Neuronal stem cell (in vitro differentiated cells): ENCODE results near the gene ADORA2A.

ENCODE experiments used
- DNase-seq: peaks from one replicate; pipeline ENCODE4 v3.0.0-alpha.2; 2013; ENCODE audit warnings: low spot score
- H2AFZ ChIP-seq: one replicate; pipeline ENCODE4 v1.6.1; 2013; ENCODE audit warnings: mild to moderate bottlenecking, low read length, inconsistent platforms
- H2AK5ac ChIP-seq: 2 replicates; pipeline ENCODE4 v1.6.1; 2013; ENCODE audit warnings: low read depth, mild to moderate bottlenecking, inconsistent platforms, low read length, moderate library complexity, mixed read lengths
- H2BK120ac ChIP-seq: 2 replicates; pipeline ENCODE4 v1.6.1; 2013; ENCODE audit warnings: low read depth, mild to moderate bottlenecking, inconsistent platforms, low read length, moderate library complexity, mixed read lengths
- H2BK12ac ChIP-seq: one replicate; pipeline ENCODE4 v1.6.1; 2013; ENCODE audit warnings: low read length, inconsistent platforms
- H2BK15ac ChIP-seq: 2 replicates; pipeline ENCODE4 v1.6.1; 2013; ENCODE audit warnings: mild to moderate bottlenecking, low read length, inconsistent platforms, mixed read lengths
- H2BK5ac ChIP-seq: one replicate; pipeline ENCODE4 v1.6.1; 2013; ENCODE audit warnings: inconsistent platforms, mild to moderate bottlenecking, low read length, moderate library complexity
- H3K14ac ChIP-seq: one replicate; pipeline ENCODE4 v1.6.1; 2013; ENCODE audit warnings: low read length, inconsistent platforms
- H3K18ac ChIP-seq: 2 replicates; pipeline ENCODE4 v1.6.1; 2013; ENCODE audit warnings: low read length, inconsistent platforms
- H3K23ac ChIP-seq: 2 replicates; pipeline ENCODE4 v1.6.1; 2013; ENCODE audit warnings: low read depth, mild to moderate bottlenecking, mixed read lengths, low read length, inconsistent platforms; ENCODE audit not compliant: poor library complexity
- H3K27ac ChIP-seq: replicated peaks from 3 replicates; pipeline ENCODE4 v1.5.1; 2013; ENCODE audit warnings: low read length, inconsistent platforms
- H3K27me3 ChIP-seq, 3 experiments: 2 replicates each; pipeline ENCODE4 v1.6.1; 2013; ENCODE audit warnings: low read length in 3 of 3, mild to moderate bottlenecking in 2 of 3, inconsistent platforms in 1 of 3, low read depth in 1 of 3, mixed read lengths in 1 of 3, moderate library complexity in 1 of 3; ENCODE audit not compliant: control insufficient read depth in 3 of 3, insufficient read depth in 3 of 3
- H3K36me3 ChIP-seq, 2 donors: replicated peaks in 1 of 2; 2 replicates each; pipeline ENCODE4 v1.6.1; 2013; ENCODE audit warnings: low read length in 2 of 2; ENCODE audit not compliant: control insufficient read depth in 2 of 2, insufficient read depth in 2 of 2
- H3K4ac ChIP-seq: 2 replicates; pipeline ENCODE4 v1.6.1; 2013; ENCODE audit warnings: inconsistent platforms, mild to moderate bottlenecking, low read length, moderate library complexity
- H3K4me1 ChIP-seq, 2 donors: 1 replicate in 1 of 2; 2 replicates in 1 of 2; pipeline ENCODE4 v1.6.1; 2013; ENCODE audit warnings: low read length in 2 of 2, low read depth in 1 of 2; ENCODE audit not compliant: control insufficient read depth in 2 of 2, insufficient read depth in 1 of 2
- H3K4me2 ChIP-seq: one replicate; pipeline ENCODE4 v1.6.1; 2013; ENCODE audit warnings: mild to moderate bottlenecking, low read length, inconsistent platforms; ENCODE audit not compliant: insufficient read depth, poor library complexity, severe bottlenecking
- H3K4me3 ChIP-seq, 2 donors: 2 replicates each; pipeline ENCODE4 v1.5.1; 2013; ENCODE audit warnings: low read length in 2 of 2, mild to moderate bottlenecking in 2 of 2, inconsistent platforms in 1 of 2, moderate library complexity in 1 of 2
- H3K79me1 ChIP-seq: one replicate; pipeline ENCODE4 v1.6.1; 2013; ENCODE audit warnings: low read depth, mild to moderate bottlenecking, inconsistent platforms, low read length, moderate library complexity
- H3K9ac ChIP-seq: one replicate; pipeline ENCODE4 v1.6.1; 2013; ENCODE audit warnings: mild to moderate bottlenecking, low read depth, low read length, inconsistent platforms; ENCODE audit not compliant: poor library complexity
- H3K9me3 ChIP-seq, 2 donors: replicated peaks in 1 of 2; 2 replicates each; pipeline versions ENCODE3 to v1.6.1; 2013; ENCODE audit warnings: low read length in 2 of 2, mild to moderate bottlenecking in 2 of 2, inconsistent platforms in 1 of 2, low read depth in 1 of 2, mixed read lengths in 1 of 2, moderate library complexity in 1 of 2; ENCODE audit not compliant: control insufficient read depth in 2 of 2, insufficient read depth in 1 of 2
- H4K8ac ChIP-seq: one replicate; pipeline ENCODE4 v1.6.1; 2013; ENCODE audit warnings: low read depth, mild to moderate bottlenecking, inconsistent platforms, low read length, moderate library complexity
- H4K91ac ChIP-seq: one replicate; pipeline ENCODE4 v1.6.1; 2013; ENCODE audit warnings: low read length, low read depth, mild to moderate bottlenecking, inconsistent platforms; ENCODE audit not compliant: poor library complexity
- WGBS, 2 donors: extraction: QIAGEN DNeasy Blood & Tissue Kit; methylation state at CpG; one replicate each; pipeline ENCODE4 v1.1.7; 2013; ENCODE audit warnings: missing lambda C conversion rate in 2 of 2, mixed read lengths in 1 of 2; ENCODE audit not compliant: insufficient read length in 2 of 2, insufficient replicate concordance in 1 of 2; ENCODE audit errors: extremely low coverage in 2 of 2; 5-methylcytosine and 5-hydroxymethylcytosine counted together

The ADORA2A gene

GRCh38 chr22:24418786-24419474 is 8.5 kb upstream of the ADORA2A start:
- DNase-seq = no peak
- H2AK5ac ChIP-seq = peak overlapping the region; percentile 90
- H3K4me3 ChIP-seq = no peak overlapping the region
- H3K36me3 ChIP-seq = peaks cover 20 to 50% of the 10 kb centered on the region in 2 donors
- peaks cover 2% of the 10 kb centered on the region for H3K79me1 ChIP-seq
- no peak overlapping the region for H3K23ac ChIP-seq
- H3K4me2 ChIP-seq = no peak overlapping the region
- no peak overlapping the region for H2BK15ac ChIP-seq
- H3K9me3 ChIP-seq = no peaks in the 10 kb centered on the region
- peak overlapping the region; percentile 38 for H3K9ac ChIP-seq
- no peak overlapping the region for H2AFZ ChIP-seq
- peak overlapping the region; percentile 47 for H2BK12ac ChIP-seq
- H3K4me1 ChIP-seq = peaks cover 12 to 21% of the 10 kb centered on the region in 2 donors
- H2BK120ac ChIP-seq = no peak overlapping the region
- peak overlapping the region; percentile 88 for H3K18ac ChIP-seq
- H2BK5ac ChIP-seq = peak overlapping the region; percentile 55
- peaks cover 0 to 6% (median 0%) of the 10 kb centered on the region in 3 experiments for H3K27me3 ChIP-seq
- WGBS, 2 donors = no CpG with 5 or more reads among the region's 16 CpGs
- H3K27ac ChIP-seq = no peak overlapping the region
- no peak overlapping the region for H4K91ac ChIP-seq
- H3K4ac ChIP-seq = peak overlapping the region; percentile 24
- H4K8ac ChIP-seq = no peak overlapping the region
- peak overlapping the region; percentile 3 for H3K14ac ChIP-seq

GRCh38 chr22:24419475-24419850 is 7.9 kb upstream of the ADORA2A start:
- H3K79me1 ChIP-seq = peaks cover 2% of the 10 kb centered on the region
- H2BK120ac ChIP-seq = no peak overlapping the region
- H2BK12ac ChIP-seq = peak overlapping the region; percentile 47
- no peak overlapping the region for H2AFZ ChIP-seq
- no peak overlapping the region for H3K4me2 ChIP-seq
- peak overlapping the region; percentile 84 for H2AK5ac ChIP-seq
- H3K14ac ChIP-seq = peak overlapping the region; percentile 3
- H3K9me3 ChIP-seq = no peaks in the 10 kb centered on the region
- no peak overlapping the region for H4K8ac ChIP-seq
- peak overlapping the region; percentile 38 for H3K9ac ChIP-seq
- no peak for DNase-seq
- peaks cover 4 to 11% (median 5%) of the 10 kb centered on the region in 3 experiments for H3K27me3 ChIP-seq
- H3K23ac ChIP-seq = peak overlapping the region; percentile 21
- H3K27ac ChIP-seq = no peak overlapping the region
- peak overlapping the region; percentile 88 for H3K18ac ChIP-seq
- WGBS, 2 donors = no CpG with 5 or more reads among the region's 7 CpGs
- H2BK15ac ChIP-seq = no peak overlapping the region
- no peak overlapping the region for H4K91ac ChIP-seq
- H3K4me1 ChIP-seq = peaks cover 12 to 21% of the 10 kb centered on the region in 2 donors
- H3K36me3 ChIP-seq = peaks cover 16 to 45% of the 10 kb centered on the region in 2 donors
- no peak overlapping the region for H3K4me3 ChIP-seq
- peak overlapping the region; percentile 43 for H2BK5ac ChIP-seq
- H3K4ac ChIP-seq = peak overlapping the region; percentile 7

- Histone ChIP-seq H3K27ac (peak overlapping the region; percentile 46), H3K9me3 (no peaks in the 10 kb centered on the region), H3K4me2 (no peak overlapping the region), H4K91ac (peak overlapping the region; percentile 97), H3K4me3 (no peak overlapping the region), H3K4me1 (peaks cover 12 to 21% of the 10 kb centered on the region in 2 donors), H2BK12ac (peak overlapping the region; percentile 100), H3K9ac (peak overlapping the region; percentile 87), H2BK120ac (peak overlapping the region; percentile 94), H2AK5ac (peak overlapping the region; percentile 99), H3K14ac (peak overlapping the region; percentile 91), H4K8ac (no peak overlapping the region), H3K27me3 (peaks cover 10 to 20% (median 12%) of the 10 kb centered on the region in 3 experiments), H3K79me1 (peaks cover 2% of the 10 kb centered on the region), H3K23ac (peak overlapping the region; percentile 44), H2AFZ (no peak overlapping the region), H3K4ac (peak overlapping the region; percentile 81), H3K18ac (peak overlapping the region; percentile 98), H2BK15ac (peak overlapping the region; percentile 60), H2BK5ac (peak overlapping the region; percentile 89), H3K36me3 (peaks cover 12 to 36% of the 10 kb centered on the region in 2 donors)
- WGBS, 2 donors = no CpG with 5 or more reads among the region's 18 CpGs
- DNase-seq = peak; percentile 50
Measured at GRCh38 chr22:24420072-24420976, 7.1 kb upstream of the ADORA2A start.

- H3K23ac ChIP-seq = peak overlapping the region; percentile 44
- peak overlapping the region; percentile 81 for H3K4ac ChIP-seq
- peak overlapping the region; percentile 60 for H2BK15ac ChIP-seq
- peak overlapping the region; percentile 89 for H2BK5ac ChIP-seq
- DNase-seq = no peak
- H2AFZ ChIP-seq = no peak overlapping the region
- H2BK12ac ChIP-seq = peak overlapping the region; percentile 100
- peaks cover 2% of the 10 kb centered on the region for H3K79me1 ChIP-seq
- no peak overlapping the region for H3K27ac ChIP-seq
- H4K91ac ChIP-seq = peak overlapping the region; percentile 75
- peak overlapping the region; percentile 98 for H3K18ac ChIP-seq
- H3K14ac ChIP-seq = peak overlapping the region; percentile 91
- no peak overlapping the region for H3K4me2 ChIP-seq
- H3K9me3 ChIP-seq = no peaks in the 10 kb centered on the region
- no peak overlapping the region for H3K4me3 ChIP-seq
- peak overlapping the region; percentile 99 for H2AK5ac ChIP-seq
- no CpG with 5 or more reads among the region's 11 CpGs for WGBS, 2 donors
- peaks cover 10 to 30% of the 10 kb centered on the region in 2 donors for H3K36me3 ChIP-seq
- H3K27me3 ChIP-seq = peaks cover 10 to 26% (median 18%) of the 10 kb centered on the region in 3 experiments
- H3K9ac ChIP-seq = no peak overlapping the region
- H4K8ac ChIP-seq = no peak overlapping the region
- H2BK120ac ChIP-seq = peak overlapping the region; percentile 94
- peaks cover 12 to 21% of the 10 kb centered on the region in 2 donors for H3K4me1 ChIP-seq
Measured at GRCh38 chr22:24420977-24421343, 6.4 kb upstream of the ADORA2A start.
